GM21515 (cell line): ENCODE measurements around the gene SLC39A11.
"Not testable (repeated sequence)": the region's sequence is repeated elsewhere in the genome, so short reads cannot be mapped to it uniquely, and the experiment has no call there.

Source experiments
- ATAC-seq: cut with Tn5 transposase; IDR thresholded peaks from one replicate; pipeline ENCODE4 v1.9.1; 2021; ENCODE audit not compliant: unreplicated experiment

Gene SLC39A11

DNA sequence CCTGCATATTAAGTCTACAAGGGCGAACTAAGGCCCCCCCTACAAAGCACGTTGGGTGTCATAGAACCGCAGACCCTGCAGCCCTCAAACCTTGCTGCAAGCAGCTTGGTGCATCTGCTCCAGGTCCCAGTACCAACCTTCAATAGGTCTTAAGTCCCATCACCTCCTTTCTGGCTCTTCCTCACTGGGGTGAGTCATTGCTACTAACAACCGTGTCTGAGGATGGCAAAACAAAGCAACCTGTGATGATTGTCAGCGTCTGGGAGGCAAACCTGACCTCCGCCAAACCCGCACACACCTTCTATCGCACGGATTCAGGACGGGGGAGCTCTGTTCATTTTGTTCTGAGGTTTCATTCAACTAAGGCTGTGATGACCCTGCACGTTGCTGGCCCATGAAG lies 138.9 kb downstream of the SLC39A11 start:
- ATAC-seq: no peak

DNA sequence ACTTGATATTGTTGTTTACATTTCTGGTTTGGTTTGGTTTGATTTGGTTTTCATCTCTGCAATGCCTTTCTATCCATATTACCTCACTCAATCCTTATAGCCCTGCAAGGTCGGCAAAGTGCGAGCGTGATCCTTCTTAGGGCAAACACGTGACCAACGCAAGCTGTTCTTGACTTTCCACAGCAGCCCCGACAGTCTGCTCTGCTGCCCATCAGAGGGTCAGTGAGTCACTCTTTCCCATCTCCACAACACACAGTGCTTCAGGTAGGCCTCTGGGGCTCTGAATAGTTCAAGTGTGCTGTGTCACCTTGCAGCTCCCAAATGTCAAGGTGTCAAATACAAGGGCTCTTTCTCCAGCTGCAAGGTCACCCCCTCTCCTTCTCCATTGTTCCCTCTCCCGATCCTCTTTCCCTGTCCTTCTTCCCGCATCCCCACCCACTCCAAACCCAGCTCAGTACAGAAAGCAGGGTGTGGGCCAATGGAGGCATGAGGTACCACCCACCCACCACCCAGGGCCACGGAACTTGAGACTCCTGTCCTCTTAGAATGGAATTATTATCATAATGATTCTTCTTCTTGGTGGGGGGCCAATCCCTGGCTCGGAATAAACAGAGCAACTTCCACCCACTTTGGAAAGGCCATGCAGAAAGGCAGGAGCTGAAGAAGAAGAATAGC lies 139.7 kb downstream of the SLC39A11 start:
- ATAC-seq: no peak

- ATAC-seq: no peak
Observed at GRCh38 chr17:72952220-72952619, 140.3 kb downstream of the SLC39A11 start.

GRCh38 chr17:72950242-72950931 lies 142.1 kb downstream of the SLC39A11 start:
- no peak for ATAC-seq

GRCh38 chr17:72948115-72948514 lies 144.4 kb downstream of the SLC39A11 start:
- no peak for ATAC-seq

DNA sequence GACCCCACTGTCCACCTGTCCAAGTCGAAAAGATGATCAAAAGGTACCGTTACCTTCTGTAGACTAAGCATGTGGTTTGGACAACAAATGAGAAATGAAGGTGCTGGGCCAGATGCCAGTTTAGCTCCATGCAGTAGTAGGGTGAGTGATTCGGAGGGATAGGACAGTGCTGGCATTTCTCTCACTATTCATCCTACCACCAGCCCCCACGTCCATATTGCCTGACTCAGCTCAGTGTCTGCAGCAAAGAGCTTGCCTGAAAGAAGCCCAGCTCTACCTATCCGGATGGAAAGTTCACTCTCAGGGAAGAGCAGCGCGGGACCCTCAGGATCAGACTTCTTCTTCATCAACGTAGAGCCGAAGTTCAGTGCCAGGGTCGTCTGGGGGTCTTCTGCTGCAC lies 145.0 kb downstream of the SLC39A11 start:
- no peak for ATAC-seq

DNA sequence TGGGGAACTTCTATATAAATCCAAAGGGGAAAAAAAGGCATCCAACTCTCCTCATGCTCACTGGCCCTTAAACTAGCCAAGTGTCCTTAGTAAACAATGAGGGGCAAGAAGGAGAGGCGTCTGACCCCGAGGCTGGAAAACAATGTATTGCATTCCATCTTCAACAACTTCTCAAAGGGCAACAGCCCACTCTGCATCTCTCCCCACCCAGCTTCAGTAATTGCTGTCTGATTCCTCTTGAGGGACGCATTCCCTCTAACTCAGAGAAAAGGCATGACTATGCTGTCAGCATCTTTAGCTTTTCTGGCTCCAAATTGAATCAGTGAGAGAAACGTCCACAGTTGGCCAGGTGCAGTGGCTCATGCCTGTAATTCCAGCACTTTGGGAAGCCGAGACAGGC lies 145.8 kb downstream of the SLC39A11 start:
- ATAC-seq: no peak

GRCh38 chr17:72946156-72946555 lies 146.3 kb downstream of the SLC39A11 start:
- ATAC-seq: no peak

DNA sequence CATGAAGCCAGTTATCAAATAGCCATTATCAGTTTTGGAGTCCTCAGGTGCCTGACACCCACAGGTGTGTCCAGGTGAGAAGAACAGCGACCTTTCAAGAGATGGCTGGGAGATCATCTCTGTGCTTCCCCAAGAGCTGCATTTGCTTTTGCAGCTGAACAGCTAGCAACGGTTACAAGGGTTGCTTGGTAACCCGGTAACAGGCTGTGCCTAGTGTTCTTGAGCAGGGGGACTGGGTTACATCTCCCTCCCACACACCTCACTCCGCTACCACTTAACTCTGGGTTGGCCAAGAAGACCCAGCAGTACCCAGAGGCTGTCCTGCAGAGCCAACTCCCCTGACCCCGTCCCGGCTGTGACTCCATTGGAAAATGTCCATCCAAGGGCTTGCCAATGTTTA lies 147.0 kb downstream of the SLC39A11 start:
- no peak for ATAC-seq

GRCh38 chr17:72943826-72944689 lies 148.4 kb downstream of the SLC39A11 start:
- ATAC-seq: no peak

DNA sequence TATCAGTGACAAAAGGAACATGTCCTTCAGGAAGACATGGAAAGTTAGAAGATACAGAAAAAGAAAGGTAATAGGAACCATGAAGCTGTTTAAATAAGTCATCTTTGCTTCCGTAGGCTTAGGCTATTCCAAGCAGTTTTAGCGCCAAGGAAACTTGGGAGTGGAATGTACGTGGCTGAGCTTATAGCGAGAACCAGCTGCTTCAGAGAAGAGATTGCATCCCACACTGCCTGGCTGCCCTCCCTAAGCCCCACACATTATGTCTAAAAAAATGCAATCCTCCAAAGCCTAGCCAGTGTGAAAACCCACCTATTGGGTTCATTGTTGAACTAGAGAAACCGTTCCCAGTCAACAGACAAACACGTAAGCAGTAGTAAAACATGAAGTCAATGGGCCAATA lies 149.9 kb downstream of the SLC39A11 start:
- no peak for ATAC-seq

DNA sequence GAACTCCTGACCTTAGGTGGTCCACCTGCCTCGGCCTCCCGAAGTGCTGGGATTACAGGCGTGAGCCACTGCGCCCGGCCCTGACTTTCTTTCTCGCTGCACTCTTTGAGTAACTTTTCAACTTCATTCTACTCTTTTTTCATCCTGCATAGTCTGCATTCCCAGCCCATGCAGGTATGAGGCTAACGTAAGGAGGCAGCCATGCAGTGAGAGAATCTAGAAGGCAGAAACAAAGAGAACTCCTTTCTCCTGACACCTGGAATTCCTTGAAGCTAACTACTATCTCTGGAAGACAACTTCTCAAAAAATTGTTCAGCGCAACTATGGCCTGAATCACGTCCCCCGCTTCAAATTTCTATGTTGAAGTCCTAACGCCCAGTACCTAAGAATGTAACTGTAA lies 152.0 kb downstream of the SLC39A11 start:
- ATAC-seq: no peak

DNA sequence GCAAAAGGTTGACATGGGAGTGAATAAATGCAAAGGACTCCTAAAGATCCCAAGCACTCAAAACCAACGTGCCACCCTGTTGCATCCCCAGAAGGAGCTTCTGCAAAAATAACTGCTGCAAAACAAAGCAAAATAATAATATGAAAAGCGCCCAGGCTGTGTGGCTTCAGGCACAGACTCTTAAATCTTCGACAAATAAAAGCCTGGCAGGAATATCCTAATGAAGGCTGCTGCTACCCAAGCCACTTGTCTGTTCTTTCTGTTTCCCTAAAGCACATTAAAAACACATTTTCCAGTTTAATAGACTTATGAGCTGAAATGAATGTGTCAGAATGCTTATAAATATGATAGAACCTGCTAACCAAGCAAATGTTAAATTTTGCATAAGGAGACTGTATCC lies 154.0 kb downstream of the SLC39A11 start:
- no peak for ATAC-seq

DNA sequence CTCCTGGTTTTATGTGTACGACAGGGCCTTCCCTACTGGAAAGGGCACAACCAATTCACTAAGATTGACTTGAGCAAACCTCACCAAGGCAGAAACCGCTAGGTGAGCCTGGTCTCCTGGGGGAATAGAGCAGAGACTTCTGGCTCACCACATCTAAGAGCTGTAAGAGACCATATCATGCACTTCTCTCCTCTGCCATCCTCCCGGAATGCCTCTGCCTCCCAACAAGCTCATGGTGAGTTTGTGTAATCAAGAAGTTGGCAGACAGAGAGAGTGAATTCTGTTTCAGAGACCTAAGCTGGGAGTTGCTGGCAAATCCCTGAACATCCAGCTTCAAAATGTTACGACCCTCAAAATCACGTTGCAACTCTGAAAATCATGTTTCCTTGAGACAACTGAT lies 154.8 kb downstream of the SLC39A11 start:
- no peak for ATAC-seq

DNA sequence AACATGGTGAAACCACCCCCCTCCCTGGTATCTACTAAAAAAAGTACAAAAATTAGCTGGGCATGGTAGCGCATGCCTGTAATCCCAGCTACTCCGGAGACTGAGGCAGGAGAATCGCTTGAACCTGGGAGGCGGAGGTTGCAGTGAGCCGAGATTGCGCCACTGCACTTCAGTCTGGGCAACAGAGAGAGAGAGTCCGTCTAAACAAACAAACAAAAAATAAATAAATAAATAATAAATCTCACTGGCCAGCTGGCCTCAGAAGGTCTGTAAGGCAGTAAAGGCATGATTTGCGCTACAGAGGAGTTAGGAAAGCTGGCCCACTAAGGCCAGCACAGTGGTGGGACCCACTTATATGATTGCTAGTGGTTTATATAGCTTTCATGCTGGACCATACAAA lies 155.2 kb downstream of the SLC39A11 start:
- not testable (repeated sequence) for ATAC-seq

- ATAC-seq: no peak
Observed at GRCh38 chr17:72935984-72936383, 156.5 kb downstream of the SLC39A11 start.

GRCh38 chr17:72934927-72935326 lies 157.6 kb downstream of the SLC39A11 start:
- ATAC-seq: no peak

- ATAC-seq: no peak
Observed at GRCh38 chr17:72931635-72932034, 160.9 kb downstream of the SLC39A11 start.

DNA sequence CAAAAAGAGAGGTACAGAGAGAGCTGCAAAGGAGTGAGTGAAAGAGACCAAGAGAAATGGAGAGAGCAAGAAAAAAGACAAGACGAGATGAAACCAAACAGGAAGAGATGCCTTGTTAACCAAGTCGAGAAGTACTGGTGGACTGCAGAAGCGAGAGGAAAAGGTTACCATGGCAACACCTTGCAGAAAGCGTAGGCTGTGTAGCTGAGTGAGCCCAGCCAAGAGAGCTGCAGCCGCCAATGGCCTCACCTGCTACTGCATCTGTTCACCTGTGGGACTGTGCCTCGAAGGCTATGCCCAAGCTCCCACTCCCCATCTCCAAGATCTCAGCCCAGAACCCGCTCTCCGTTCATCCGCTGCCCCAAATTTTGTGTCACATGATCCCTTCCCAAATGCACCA lies 161.3 kb downstream of the SLC39A11 start:
- peak; percentile 90 for ATAC-seq

DNA sequence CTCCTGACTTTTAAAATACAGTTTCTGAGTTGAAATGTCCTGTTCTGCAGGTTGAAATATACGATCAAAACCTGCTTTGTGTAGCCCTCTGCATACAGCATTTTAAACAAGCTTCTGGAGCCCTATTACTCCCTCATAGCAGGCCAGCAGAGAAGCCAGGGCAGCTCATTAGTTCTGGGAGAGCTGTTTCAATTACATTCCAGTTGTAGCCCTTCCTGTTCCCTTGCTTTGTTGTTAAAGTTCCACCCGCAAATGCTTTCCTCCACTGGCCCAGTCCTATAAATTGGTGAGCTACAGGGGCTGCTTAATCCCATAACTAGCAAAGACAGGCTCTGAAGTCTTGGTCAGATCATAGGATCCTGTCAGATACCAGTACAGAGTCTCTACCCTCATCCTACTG lies 162.5 kb downstream of the SLC39A11 start:
- ATAC-seq: no peak

DNA sequence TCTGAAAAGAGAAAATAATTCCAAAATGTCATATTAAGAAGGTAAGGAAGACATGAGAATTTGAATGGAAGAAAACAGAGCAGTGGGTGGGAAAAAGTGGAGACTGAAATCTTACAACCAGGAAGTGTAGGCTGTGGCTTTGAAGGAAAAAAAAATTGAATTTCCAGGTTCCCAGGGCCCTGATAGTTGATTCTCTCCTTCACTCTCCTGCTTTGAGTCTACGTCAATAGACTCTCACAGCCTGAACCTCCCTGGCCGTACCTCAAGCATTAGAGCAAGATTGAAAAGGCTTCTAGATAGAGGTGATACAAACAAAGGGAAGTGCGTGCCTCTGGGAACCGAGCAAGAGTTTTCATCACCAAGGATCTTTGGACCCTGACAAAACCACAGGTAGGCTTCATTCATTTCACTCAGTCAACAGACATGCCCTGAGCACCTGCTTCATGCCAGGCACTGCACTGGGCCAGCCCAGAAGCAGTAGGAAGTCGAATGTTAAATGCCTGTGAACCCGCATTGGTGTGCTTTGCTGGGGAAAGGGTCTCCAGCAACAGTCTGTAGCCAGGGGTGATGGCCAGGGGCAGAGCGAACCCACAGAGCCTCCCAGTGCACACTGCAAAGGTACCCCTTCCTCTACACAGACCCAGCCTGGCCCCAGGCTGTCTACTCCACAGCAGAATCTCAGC lies 163.9 kb downstream of the SLC39A11 start:
- ATAC-seq: no peak
